Activated B cell treated with CpG ODN at 0.5 μM for 24 hours (primary cell): Measurements from ENCODE around the gene SLC25A33. TPM values are rescaled to one million over a fixed set of nuclear protein-coding genes. Genes with fewer than 3 reads are reported as not detected.

ENCODE experiments used
- ATAC-seq: fragments of 200-7000 bp; cut with Tn5 transposase; one replicate; pipeline ENCODE4 v1.10.0; 2021; ENCODE audit warnings: low read depth, mild to moderate bottlenecking, moderate library complexity
- CTCF ChIA-PET: fragments of 350-600 bp; sonication (Branson Sonifier 250); formaldehyde crosslinking; loops from one replicate; lab custom pipeline; 2021; ENCODE audit warnings: antibody characterized with exemption; lab: Charles Lee
- POLR2A ChIA-PET: fragments of 350-600 bp; sonication (Branson Sonifier 250); formaldehyde crosslinking; loops from one replicate; lab custom pipeline; 2021; ENCODE audit warnings: antibody characterized with exemption; lab: Charles Lee
- DNase-seq: peaks from one replicate; pipeline ENCODE4 v3.0.0; 2022
- H3K27ac Mint-ChIP-seq: one replicate; pipeline ENCODE4 v1.8.0; 2020; ENCODE audit warnings: mixed read lengths
- H3K27me3 Mint-ChIP-seq: one replicate; pipeline ENCODE4 v1.8.0; 2021; ENCODE audit warnings: mixed read lengths
- H3K36me3 Mint-ChIP-seq: one replicate; pipeline ENCODE4 v1.8.0; 2021; ENCODE audit warnings: low read depth, mixed read lengths
- H3K4me1 Mint-ChIP-seq: one replicate; pipeline ENCODE4 v1.8.0; 2021; ENCODE audit warnings: mixed read lengths
- H3K4me3 Mint-ChIP-seq: one replicate; pipeline ENCODE4 v1.8.0; 2020; ENCODE audit warnings: mild to moderate bottlenecking, mixed read lengths
- H3K9me3 Mint-ChIP-seq: one replicate; pipeline ENCODE4 v1.8.0; 2020; ENCODE audit warnings: mixed read lengths
- intact Hi-C: fragments of 100-400 bp; cut with micrococcal nuclease; formaldehyde crosslinking; loops from one replicate; pipeline ENCODE4 v1.15.1; 2024
- total RNA-seq: library from RNA; stranded (reverse); gene quantifications from 2 replicates; pipeline ENCODE4 v1.2.3, GENCODE V29; 2022
- TF ChIP-seq, protein P1 (sequence below): fragments of 200-600 bp; IDR thresholded peaks from one replicate; pipeline ENCODE4 v1.8.0; 2022; ENCODE audit warnings: antibody characterized with exemption, mild to moderate bottlenecking

SLC25A33 gene
- total RNA-seq, 1 donor from 2014 or later, result 7.5 TPM

DNA sequence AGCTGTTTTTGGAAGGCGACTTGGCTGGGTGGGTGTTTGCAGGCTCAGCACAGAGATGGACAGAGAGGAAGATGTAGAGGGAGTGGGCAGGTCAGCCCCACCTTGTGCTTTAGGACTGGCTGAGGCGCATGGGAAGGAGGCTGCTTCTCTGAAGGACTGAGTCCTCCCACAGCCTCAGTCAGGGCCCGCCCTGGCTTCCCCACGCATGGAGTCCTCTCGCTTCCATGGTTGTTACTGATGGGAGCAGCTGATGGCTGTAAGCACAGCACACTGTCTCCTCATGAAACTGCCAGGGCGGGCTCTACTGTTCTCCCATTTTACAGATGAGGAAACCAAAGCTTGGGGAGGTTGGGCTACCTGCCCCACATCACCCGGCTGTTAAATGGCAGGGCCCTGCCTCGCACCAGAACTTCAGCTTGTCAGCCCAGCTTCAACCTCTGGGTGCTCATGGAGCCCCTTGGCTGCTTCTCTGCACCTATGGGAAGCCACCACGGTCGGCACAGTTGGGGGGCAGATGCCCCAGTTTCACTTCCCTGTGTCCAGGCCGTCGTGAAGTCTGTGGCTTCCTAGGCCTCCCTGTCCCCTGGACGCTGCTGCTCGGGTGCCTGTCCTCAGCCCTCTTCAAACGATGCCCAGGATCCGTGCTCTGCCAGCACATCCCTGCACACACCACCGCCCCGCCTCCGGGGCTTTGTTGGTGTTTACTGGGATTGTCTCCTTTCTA is 51.8 kb downstream of the SLC25A33 start:
- POLR2A ChIA-PET, result no interaction called here
- H3K9me3 Mint-ChIP-seq, result no peaks in the 10 kb centered on the region
- intact Hi-C loops, result no loop called here
- TF ChIP-seq, protein P1, sequence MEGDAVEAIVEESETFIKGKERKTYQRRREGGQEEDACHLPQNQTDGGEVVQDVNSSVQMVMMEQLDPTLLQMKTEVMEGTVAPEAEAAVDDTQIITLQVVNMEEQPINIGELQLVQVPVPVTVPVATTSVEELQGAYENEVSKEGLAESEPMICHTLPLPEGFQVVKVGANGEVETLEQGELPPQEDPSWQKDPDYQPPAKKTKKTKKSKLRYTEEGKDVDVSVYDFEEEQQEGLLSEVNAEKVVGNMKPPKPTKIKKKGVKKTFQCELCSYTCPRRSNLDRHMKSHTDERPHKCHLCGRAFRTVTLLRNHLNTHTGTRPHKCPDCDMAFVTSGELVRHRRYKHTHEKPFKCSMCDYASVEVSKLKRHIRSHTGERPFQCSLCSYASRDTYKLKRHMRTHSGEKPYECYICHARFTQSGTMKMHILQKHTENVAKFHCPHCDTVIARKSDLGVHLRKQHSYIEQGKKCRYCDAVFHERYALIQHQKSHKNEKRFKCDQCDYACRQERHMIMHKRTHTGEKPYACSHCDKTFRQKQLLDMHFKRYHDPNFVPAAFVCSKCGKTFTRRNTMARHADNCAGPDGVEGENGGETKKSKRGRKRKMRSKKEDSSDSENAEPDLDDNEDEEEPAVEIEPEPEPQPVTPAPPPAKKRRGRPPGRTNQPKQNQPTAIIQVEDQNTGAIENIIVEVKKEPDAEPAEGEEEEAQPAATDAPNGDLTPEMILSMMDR, result no peak
- no peak for DNase-seq
- no peak for ATAC-seq
- no peaks in the 10 kb centered on the region for H3K27me3 Mint-ChIP-seq
- H3K4me3 Mint-ChIP-seq, result peak overlapping the region; percentile 39
- peak overlapping the region; percentile 36 for H3K27ac Mint-ChIP-seq
- peaks cover 39% of the 10 kb centered on the region for H3K4me1 Mint-ChIP-seq
- CTCF ChIA-PET, result no interaction called here
- H3K36me3 Mint-ChIP-seq, result no peaks in the 10 kb centered on the region

GRCh38 chr1:9591669-9592509 is 52.6 kb downstream of the SLC25A33 start:
- peaks cover 39% of the 10 kb centered on the region for H3K4me1 Mint-ChIP-seq
- H3K4me3 Mint-ChIP-seq, result no peak overlapping the region
- no peaks in the 10 kb centered on the region for H3K27me3 Mint-ChIP-seq
- H3K9me3 Mint-ChIP-seq, result no peaks in the 10 kb centered on the region
- intact Hi-C loops, result no loop called here
- peaks cover 5% of the 10 kb centered on the region for H3K36me3 Mint-ChIP-seq
- no peak overlapping the region for H3K27ac Mint-ChIP-seq
- no peak for DNase-seq
- TF ChIP-seq, protein P1, result no peak
- ATAC-seq, result no peak
- ChIA-PET CTCF (no interaction called here), POLR2A (no interaction called here)

GRCh38 chr1:9592510-9593075 is 53.3 kb downstream of the SLC25A33 start:
- intact Hi-C loops, result no loop called here
- TF ChIP-seq, protein P1, result no peak
- ChIA-PET POLR2A (no interaction called here), CTCF (interaction anchor here (0.6 kb wide), 1 partner anchor 308 kb away, joined by 3 read pairs; no protein-coding TSS in a partner anchor)
- H3K27ac Mint-ChIP-seq, result no peak overlapping the region
- H3K4me1 Mint-ChIP-seq, result peaks cover 39% of the 10 kb centered on the region
- peaks cover 5% of the 10 kb centered on the region for H3K36me3 Mint-ChIP-seq
- DNase-seq (no peak), ATAC-seq (no peak)
- H3K27me3 Mint-ChIP-seq, result no peaks in the 10 kb centered on the region
- no peaks in the 10 kb centered on the region for H3K9me3 Mint-ChIP-seq
- H3K4me3 Mint-ChIP-seq, result no peak overlapping the region

DNA sequence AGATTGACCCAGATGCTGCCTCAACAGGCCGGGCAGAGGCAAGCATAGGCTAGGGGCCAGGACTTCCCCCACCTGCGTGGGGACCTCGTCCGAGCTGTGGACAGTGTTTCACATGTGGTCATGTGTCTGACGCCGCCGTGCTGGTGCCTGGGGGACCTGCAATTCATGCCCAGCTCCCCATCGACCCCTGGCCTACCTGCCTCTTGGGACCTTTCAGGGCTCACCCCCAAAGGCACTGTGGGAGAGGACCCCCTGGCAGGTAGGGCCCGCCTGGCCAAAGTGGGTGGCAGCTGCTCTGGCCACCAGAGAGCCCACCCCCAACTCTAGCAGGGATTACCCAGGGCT is 53.9 kb downstream of the SLC25A33 start:
- ATAC-seq, result no peak
- H3K4me3 Mint-ChIP-seq, result no peak overlapping the region

More for the DNA sequence above, 53.9 kb downstream of the SLC25A33 start:
- intact Hi-C loops, result no loop called here
- Mint-ChIP-seq H3K36me3 (peaks cover 7% of the 10 kb centered on the region), H3K4me1 (peaks cover 38% of the 10 kb centered on the region), H3K27ac (no peak overlapping the region), H3K9me3 (no peaks in the 10 kb centered on the region), H3K27me3 (no peaks in the 10 kb centered on the region)
- DNase-seq, result no peak
- TF ChIP-seq, protein P1, result no peak
- CTCF ChIA-PET, result interaction anchor here (0.6 kb wide), 1 partner anchor 308 kb away, joined by 3 read pairs; no protein-coding TSS in a partner anchor
- POLR2A ChIA-PET, result no interaction called here
